HG03558 (cell line): ENCODE data around the gene CHD6.

Experiments
- ATAC-seq: cut with Tn5 transposase; IDR thresholded peaks from one replicate; pipeline ENCODE4 v1.9.1; 2021; ENCODE audit warnings: moderate number of reproducible peaks; ENCODE audit not compliant: unreplicated experiment; ENCODE audit errors: extremely low read depth

CHD6 gene

GRCh38 chr20:41623625-41624375, 5.6 kb upstream of the CHD6 start:
- ATAC-seq = no peak

- ATAC-seq = no peak
Measured at GRCh38 chr20:41622584-41622983, 4.4 kb upstream of the CHD6 start.

- no peak for ATAC-seq
Measured at GRCh38 chr20:41621971-41622370, 3.8 kb upstream of the CHD6 start.

- ATAC-seq = no peak
Measured at GRCh38 chr20:41621421-41621820, 3.2 kb upstream of the CHD6 start.

- ATAC-seq = no peak
Measured at GRCh38 chr20:41619360-41620100, 1.4 kb upstream of the CHD6 start.

- no peak for ATAC-seq
Measured at GRCh38 chr20:41618807-41619311, 682 bp upstream of the CHD6 start.

GRCh38 chr20:41617059-41617901, 897 bp downstream of the CHD6 start:
- ATAC-seq = peak; percentile 2

GRCh38 chr20:41616228-41616627, 1.9 kb downstream of the CHD6 start:
- ATAC-seq = no peak

GRCh38 chr20:41615676-41616075, 2.5 kb downstream of the CHD6 start:
- no peak for ATAC-seq

- ATAC-seq = no peak
Measured at GRCh38 chr20:41615110-41615509, 3.1 kb downstream of the CHD6 start.

- no peak for ATAC-seq
Measured at GRCh38 chr20:41613321-41613720, 4.9 kb downstream of the CHD6 start.

- ATAC-seq = no peak
Measured at GRCh38 chr20:41609474-41609873, 8.7 kb downstream of the CHD6 start.

GRCh38 chr20:41608606-41609005, 9.6 kb downstream of the CHD6 start:
- no peak for ATAC-seq

GRCh38 chr20:41607791-41608190, 10.4 kb downstream of the CHD6 start:
- ATAC-seq = no peak

GRCh38 chr20:41604002-41604401, 14.2 kb downstream of the CHD6 start:
- no peak for ATAC-seq

- ATAC-seq = no peak
Measured at GRCh38 chr20:41601742-41602141, 16.4 kb downstream of the CHD6 start.

- no peak for ATAC-seq
Measured at GRCh38 chr20:41600926-41601631, 17.1 kb downstream of the CHD6 start.

GRCh38 chr20:41599699-41600104, 18.5 kb downstream of the CHD6 start:
- no peak for ATAC-seq

GRCh38 chr20:41598719-41599118, 19.5 kb downstream of the CHD6 start:
- ATAC-seq = no peak
